GM12878 (cell line): ENCODE results near the gene CLEC16A. TPM values are rescaled to one million over a fixed set of nuclear protein-coding genes. Genes with fewer than 3 reads are reported as not detected.

Source experiments
- ATAC-seq: fragments of 200-7000 bp; cut with Tn5 transposase; 3 replicates; pipeline ENCODE4 v1.9.1; 2020; ENCODE audit warnings: mild to moderate bottlenecking, moderate library complexity
- BruUV-seq: library from RNA; stranded (reverse); fragments of 400-500 nt; replicated peaks from 2 replicates; lab custom pipeline; 2021; lab: Mats Ljungman, UMichigan
- CTCF ChIA-PET: fragments of 300-600 bp; sonication (Branson Sonifier 250); formaldehyde crosslinking; extraction: SDS; loops from one replicate; lab custom pipeline; 2021; ENCODE audit warnings: inconsistent platforms; lab: Yijun Ruan, JAX
- POLR2A ChIA-PET: fragments of 350-600 bp; formaldehyde crosslinking; extraction: SDS; loops from one replicate; lab custom pipeline; 2021; ENCODE audit warnings: inconsistent platforms; lab: Charles Lee
- RAD21 ChIA-PET: fragments of 300-600 bp; sonication (Branson Sonifier 250); formaldehyde crosslinking; loops from one replicate; lab custom pipeline; 2023; ENCODE audit warnings: antibody characterized with exemption; ENCODE audit not compliant: unreplicated experiment; lab: Charles Lee
- SMC1A ChIA-PET: fragments of 300-600 bp; sonication (Branson Sonifier 250); formaldehyde crosslinking; loops from one replicate; lab custom pipeline; 2023; ENCODE audit not compliant: unreplicated experiment, uncharacterized antibody; lab: Charles Lee
- DNase-seq: peaks from one replicate; pipeline ENCODE4 v3.0.0-alpha.2; 2011; ENCODE audit warnings: low read depth, low spot score
- FAIRE-seq: peaks from 3 replicates; lab custom pipeline; 2011; peaks lifted over from hg19 to GRCh38; lab: Jason Lieb, UNC
- H2AFZ ChIP-seq: 2 replicates; pipeline ENCODE4 v1.6.0; 2011; ENCODE audit warnings: low read depth, low read length, control low read depth; ENCODE audit not compliant: control insufficient read depth
- H3K27ac ChIP-seq: 2 replicates; pipeline ENCODE4 v1.5.1; 2011; ENCODE audit warnings: control low read depth; ENCODE audit not compliant: control insufficient read depth, insufficient read depth
- H3K27me3 ChIP-seq, 2 experiments: replicated peaks in 1 of 2; 2 replicates each; pipeline versions ENCODE4 v1.6.0 to v1.6.1; 2011; ENCODE audit warnings: low read length in 1 of 2; ENCODE audit not compliant: control insufficient read depth in 2 of 2, insufficient read depth in 2 of 2
- H3K36me3 ChIP-seq, 2 experiments: 2 replicates each; pipeline ENCODE4 v1.5.1; 2011; ENCODE audit warnings: low read length in 1 of 2; ENCODE audit not compliant: control insufficient read depth in 2 of 2, insufficient read depth in 2 of 2
- H3K4me1 ChIP-seq: 2 replicates; pipeline ENCODE4 v1.6.1; 2011; ENCODE audit warnings: mild to moderate bottlenecking, low read length, moderate library complexity, mixed read lengths; ENCODE audit not compliant: control insufficient read depth, insufficient read depth
- H3K4me2 ChIP-seq: 2 replicates; pipeline ENCODE4 v1.6.0; 2011; ENCODE audit warnings: control low read depth; ENCODE audit not compliant: control insufficient read depth, insufficient read depth
- H3K4me3 ChIP-seq: fragments of 200-600 bp; sonication (generic); 2 replicates; pipeline ENCODE4 v1.5.1; 2016
- H3K79me2 ChIP-seq: 2 replicates; pipeline ENCODE4 v1.6.0; 2011; ENCODE audit warnings: low read length; ENCODE audit not compliant: control insufficient read depth, insufficient read depth
- H3K9ac ChIP-seq: 2 replicates; pipeline ENCODE4 v1.8.0; 2011; ENCODE audit warnings: low read length, control low read depth, mixed read lengths; ENCODE audit not compliant: control insufficient read depth, insufficient read depth
- H3K9me3 ChIP-seq: replicated peaks from 3 replicates; pipeline ENCODE4 v1.5.1; 2011; ENCODE audit warnings: mild to moderate bottlenecking, low read length; ENCODE audit not compliant: control insufficient read depth, insufficient read depth
- H4K20me1 ChIP-seq: 2 replicates; pipeline ENCODE4 v1.6.0; 2011; ENCODE audit not compliant: control insufficient read depth, insufficient read depth
- CBX5 ChIP-seq: sonication (generic); IDR thresholded peaks from 2 replicates; pipeline ENCODE4 v1.6.1; 2016; ENCODE audit warnings: low read depth, moderate library complexity, mild to moderate bottlenecking, inconsistent platforms
- CREM ChIP-seq: IDR thresholded peaks from 2 replicates; pipeline ENCODE4 v1.6.1; 2014; ENCODE audit warnings: antibody characterized with exemption, low read depth
- LARP7 ChIP-seq: fragments of 450-650 bp; IDR thresholded peaks from 2 replicates; pipeline ENCODE4 v1.6.1; 2017; ENCODE audit warnings: mild to moderate bottlenecking
- MXI1 ChIP-seq: fragments of 150-350 bp; IDR thresholded peaks from 2 replicates; pipeline ENCODE4 v1.6.1; 2011; ENCODE audit warnings: low read depth, mild to moderate bottlenecking, inconsistent platforms, low read length, improper control_type of control experiment
- NR2C1 ChIP-seq: fragments of 450-650 bp; IDR thresholded peaks from 2 replicates; pipeline ENCODE4 v1.6.1; 2017; ENCODE audit warnings: antibody characterized with exemption, mild to moderate bottlenecking, moderate library complexity
- NR2F1 ChIP-seq: fragments of 450-650 bp; conservative IDR thresholded peaks from 2 replicates; pipeline ENCODE4 v1.6.1; 2017; ENCODE audit warnings: mild to moderate bottlenecking
- PAX5 ChIP-seq: IDR thresholded peaks from 2 replicates; pipeline ENCODE4 v1.6.1; 2011; ENCODE audit warnings: low read depth, low read length, borderline replicate concordance
- RCOR1 ChIP-seq: conservative IDR thresholded peaks from 2 replicates; pipeline ENCODE4 v1.6.1; 2012; ENCODE audit warnings: low read depth, low read length, improper control_type of control experiment
- TAF1 ChIP-seq: IDR thresholded peaks from 2 replicates; pipeline ENCODE4 v1.6.1; 2011; ENCODE audit warnings: mild to moderate bottlenecking, low read depth, low read length, borderline replicate concordance
- YY1 ChIP-seq: IDR thresholded peaks from 2 replicates; pipeline ENCODE4 v1.6.1; 2011; ENCODE audit warnings: low read depth, mild to moderate bottlenecking, low read length
- ZZZ3 ChIP-seq: IDR thresholded peaks from 2 replicates; pipeline ENCODE4 v1.6.1; 2011; ENCODE audit warnings: low read depth; ENCODE audit not compliant: control insufficient read depth, insufficient read length
- whole genome bisulfite sequencing: methylation state at CpG from one replicate; pipeline ENCODE4 v1.1.6; 2016; ENCODE audit warnings: low lambda C conversion rate; ENCODE audit not compliant: insufficient replicate concordance, insufficient coverage; ENCODE audit errors: missing lambda C conversion rate; 5-methylcytosine and 5-hydroxymethylcytosine counted together
- in situ Hi-C: fragments of 300-500 bp; cut with MboI; formaldehyde crosslinking; loops from 9 replicates; pipeline ENCODE4 v1.14.3; 2018; ENCODE audit warnings: mixed read lengths
- intact Hi-C: fragments of 100-400 bp; cut with micrococcal nuclease; formaldehyde crosslinking; loops from one replicate; pipeline ENCODE4 v1.14.2; 2022; ENCODE audit not compliant: unreplicated experiment
- polyA plus RNA-seq, 11 experiments: library from polyadenylated mRNA; depleted of rRNA in 4 of 11; unstranded in 6 of 11; stranded (reverse) in 5 of 11; fragments of >200 nt; fragmentation: Nextera tagmentation in 4 of 11; fragmentation: Illumina TruSeq in 1 of 11; extraction: Ambion mirVana in 4 of 11; extraction: Trizol in 1 of 11; gene quantifications; 1 replicate in 1 of 11; 2 replicates in 10 of 11; pipeline versions ENCODE4 v1.2.1 to v1.2.3, GENCODE V29; 2011 to 2016; ENCODE audit warnings: inconsistent platforms in 2 of 11, missing spikeins in 2 of 11, low read depth in 1 of 11
- total RNA-seq, 4 experiments: library from RNA; depleted of rRNA in 3 of 4; stranded (reverse); fragments of >200 nt in 3 of 4; fragmentation: Illumina TruSeq in 1 of 4; extraction: Trizol in 1 of 4; gene quantifications; 2 replicates each; pipeline versions ENCODE4 v1.2.1 to v1.2.3, GENCODE V29; 2013 to 2021
- TF ChIP-seq, protein P1 (sequence below): fragments of 450-650 bp; formaldehyde crosslinking; IDR thresholded peaks from 2 replicates; pipeline ENCODE4 v1.4.0; 2022; ENCODE audit warnings: mild to moderate bottlenecking, moderate library complexity
- TF ChIP-seq, protein P2 (sequence below): fragments of 450-650 bp; IDR thresholded peaks from 2 replicates; pipeline ENCODE4 v1.6.1; 2017; ENCODE audit warnings: mild to moderate bottlenecking, moderate library complexity
- TF ChIP-seq, protein P3 (sequence below): fragments of 450-650 bp; conservative IDR thresholded peaks from 2 replicates; pipeline ENCODE4 v1.6.1; 2017; ENCODE audit warnings: mild to moderate bottlenecking, moderate library complexity

The CLEC16A gene
- total and polyA plus RNA-seq, 10 of the 15 experiments (the other 5 are each of a cell fraction or from before 2014, with no cell fraction given) = 1.5 to 28.8 (median 19.2) TPM

DNA sequence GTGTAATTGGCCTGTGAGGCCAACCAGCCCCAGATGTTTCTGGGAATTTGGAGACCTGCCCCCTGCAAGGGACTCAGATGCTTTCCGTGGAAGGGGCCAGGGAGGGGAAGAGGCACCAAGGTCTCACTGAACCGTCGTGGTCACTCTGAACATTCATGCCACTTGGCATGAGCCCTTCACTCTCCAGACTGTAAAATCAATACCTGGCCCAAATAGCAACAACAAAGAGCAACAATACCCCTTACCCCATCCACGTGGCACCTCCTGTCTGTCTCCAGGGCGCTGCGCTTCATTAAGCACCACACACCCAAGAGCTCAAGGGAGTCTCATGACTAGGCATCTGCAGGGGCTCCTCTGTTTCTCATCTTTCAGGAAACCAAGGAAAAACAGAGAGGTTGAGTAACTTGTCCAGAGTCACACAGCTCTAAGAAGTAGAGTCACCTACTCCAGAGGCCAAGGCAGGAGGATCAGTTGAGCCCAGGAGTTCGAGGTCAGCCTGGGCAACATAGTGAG, 258.8 kb downstream of the CLEC16A start:
- peaks cover 7% of the 10 kb centered on the region; the same call in 2 of the 3 replicates for H3K9me3 ChIP-seq
- 21% methylated on average over 7 of the region's 7 CpGs for WGBS
- no peaks in the 10 kb centered on the region for H4K20me1 ChIP-seq
- no peaks in the 10 kb centered on the region for H3K27me3 ChIP-seq
- no peak for FAIRE-seq
- ATAC-seq = peak; percentile 10
- RAD21 ChIA-PET = interaction anchor here (1.0 to 9.3 kb wide), 11 partner anchors 13 to 238 kb away, joined by 3 to 86 read pairs (median 5); partner anchors contain the start of gene SOCS1
- no peak overlapping the region for H2AFZ ChIP-seq
- CTCF ChIA-PET = interaction anchor here (1.2 to 2.5 kb wide), 2 partner anchors 21 to 52 kb away, joined by 4 to 13 read pairs; partner anchors contain the start of gene SOCS1
- in situ Hi-C loops = no loop called here
- no peak overlapping the region for H3K9ac ChIP-seq
- peak overlapping the region; percentile 51; the same call in 1 of the 2 replicates for H3K4me2 ChIP-seq
- no TSS peak for BruUV-seq
- no peaks in the 10 kb centered on the region for H3K79me2 ChIP-seq
- intact Hi-C loops = loop anchor here (1.0 to 5.0 kb wide), 5 partner anchors 22 to 238 kb away; no protein-coding TSS in a partner anchor
- DNase-seq = no peak
- no peak overlapping the region for H3K4me3 ChIP-seq
- no peaks in the 10 kb centered on the region for H3K36me3 ChIP-seq
- POLR2A ChIA-PET = interaction anchor here (0.5 to 4.5 kb wide), 5 partner anchors 20 to 69 kb away, joined by 3 to 48 read pairs (median 3); no protein-coding TSS in a partner anchor
- peaks cover 74% of the 10 kb centered on the region for H3K4me1 ChIP-seq
- peak overlapping the region; percentile 45 for H3K27ac ChIP-seq
- SMC1A ChIA-PET = interaction anchor here (0.9 to 4.3 kb wide), 12 partner anchors 8 to 176 kb away, joined by 3 to 35 read pairs (median 4); no protein-coding TSS in a partner anchor
- TF ChIP-seq ZZZ3 (no peak), YY1 (no peak), LARP7 (no peak), MXI1 (no peak), NR2F1 (no peak), CREM (no peak), NR2C1 (no peak), RCOR1 (0 out of 2 replicates have a peak, but pooled peaks have one; percentile 51), PAX5 (peak; percentile 61; the same call in 1 of the 2 replicates), CBX5 (no peak), TAF1 (no peak)
- TF ChIP-seq, protein P1, sequence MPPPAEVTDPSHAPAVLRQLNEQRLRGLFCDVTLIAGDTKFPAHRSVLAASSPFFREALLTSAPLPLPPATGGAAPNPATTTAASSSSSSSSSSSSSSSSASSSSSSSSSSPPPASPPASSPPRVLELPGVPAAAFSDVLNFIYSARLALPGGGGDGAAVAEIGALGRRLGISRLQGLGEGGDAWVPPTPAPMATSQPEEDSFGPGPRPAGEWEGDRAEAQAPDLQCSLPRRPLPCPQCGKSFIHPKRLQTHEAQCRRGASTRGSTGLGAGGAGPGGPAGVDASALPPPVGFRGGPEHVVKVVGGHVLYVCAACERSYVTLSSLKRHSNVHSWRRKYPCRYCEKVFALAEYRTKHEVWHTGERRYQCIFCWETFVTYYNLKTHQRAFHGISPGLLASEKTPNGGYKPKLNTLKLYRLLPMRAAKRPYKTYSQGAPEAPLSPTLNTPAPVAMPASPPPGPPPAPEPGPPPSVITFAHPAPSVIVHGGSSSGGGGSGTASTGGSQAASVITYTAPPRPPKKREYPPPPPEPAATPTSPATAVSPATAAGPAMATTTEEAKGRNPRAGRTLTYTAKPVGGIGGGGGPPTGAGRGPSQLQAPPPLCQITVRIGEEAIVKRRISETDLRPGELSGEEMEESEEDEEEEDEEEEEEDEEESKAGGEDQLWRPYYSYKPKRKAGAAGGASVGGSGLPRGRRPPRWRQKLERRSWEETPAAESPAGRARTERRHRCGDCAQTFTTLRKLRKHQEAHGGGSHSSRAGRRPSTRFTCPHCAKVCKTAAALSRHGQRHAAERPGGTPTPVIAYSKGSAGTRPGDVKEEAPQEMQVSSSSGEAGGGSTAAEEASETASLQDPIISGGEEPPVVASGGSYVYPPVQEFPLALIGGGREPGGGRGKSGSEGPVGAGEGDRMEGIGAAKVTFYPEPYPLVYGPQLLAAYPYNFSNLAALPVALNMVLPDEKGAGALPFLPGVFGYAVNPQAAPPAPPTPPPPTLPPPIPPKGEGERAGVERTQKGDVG (CRISPR knock-in tag) = no peak
- TF ChIP-seq, protein P2, sequence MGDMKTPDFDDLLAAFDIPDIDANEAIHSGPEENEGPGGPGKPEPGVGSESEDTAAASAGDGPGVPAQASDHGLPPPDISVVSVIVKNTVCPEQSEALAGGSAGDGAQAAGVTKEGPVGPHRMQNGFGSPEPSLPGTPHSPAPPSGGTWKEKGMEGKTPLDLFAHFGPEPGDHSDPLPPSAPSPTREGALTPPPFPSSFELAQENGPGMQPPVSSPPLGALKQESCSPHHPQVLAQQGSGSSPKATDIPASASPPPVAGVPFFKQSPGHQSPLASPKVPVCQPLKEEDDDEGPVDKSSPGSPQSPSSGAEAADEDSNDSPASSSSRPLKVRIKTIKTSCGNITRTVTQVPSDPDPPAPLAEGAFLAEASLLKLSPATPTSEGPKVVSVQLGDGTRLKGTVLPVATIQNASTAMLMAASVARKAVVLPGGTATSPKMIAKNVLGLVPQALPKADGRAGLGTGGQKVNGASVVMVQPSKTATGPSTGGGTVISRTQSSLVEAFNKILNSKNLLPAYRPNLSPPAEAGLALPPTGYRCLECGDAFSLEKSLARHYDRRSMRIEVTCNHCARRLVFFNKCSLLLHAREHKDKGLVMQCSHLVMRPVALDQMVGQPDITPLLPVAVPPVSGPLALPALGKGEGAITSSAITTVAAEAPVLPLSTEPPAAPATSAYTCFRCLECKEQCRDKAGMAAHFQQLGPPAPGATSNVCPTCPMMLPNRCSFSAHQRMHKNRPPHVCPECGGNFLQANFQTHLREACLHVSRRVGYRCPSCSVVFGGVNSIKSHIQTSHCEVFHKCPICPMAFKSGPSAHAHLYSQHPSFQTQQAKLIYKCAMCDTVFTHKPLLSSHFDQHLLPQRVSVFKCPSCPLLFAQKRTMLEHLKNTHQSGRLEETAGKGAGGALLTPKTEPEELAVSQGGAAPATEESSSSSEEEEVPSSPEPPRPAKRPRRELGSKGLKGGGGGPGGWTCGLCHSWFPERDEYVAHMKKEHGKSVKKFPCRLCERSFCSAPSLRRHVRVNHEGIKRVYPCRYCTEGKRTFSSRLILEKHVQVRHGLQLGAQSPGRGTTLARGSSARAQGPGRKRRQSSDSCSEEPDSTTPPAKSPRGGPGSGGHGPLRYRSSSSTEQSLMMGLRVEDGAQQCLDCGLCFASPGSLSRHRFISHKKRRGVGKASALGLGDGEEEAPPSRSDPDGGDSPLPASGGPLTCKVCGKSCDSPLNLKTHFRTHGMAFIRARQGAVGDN = peak; percentile 95
- TF ChIP-seq, protein P3, sequence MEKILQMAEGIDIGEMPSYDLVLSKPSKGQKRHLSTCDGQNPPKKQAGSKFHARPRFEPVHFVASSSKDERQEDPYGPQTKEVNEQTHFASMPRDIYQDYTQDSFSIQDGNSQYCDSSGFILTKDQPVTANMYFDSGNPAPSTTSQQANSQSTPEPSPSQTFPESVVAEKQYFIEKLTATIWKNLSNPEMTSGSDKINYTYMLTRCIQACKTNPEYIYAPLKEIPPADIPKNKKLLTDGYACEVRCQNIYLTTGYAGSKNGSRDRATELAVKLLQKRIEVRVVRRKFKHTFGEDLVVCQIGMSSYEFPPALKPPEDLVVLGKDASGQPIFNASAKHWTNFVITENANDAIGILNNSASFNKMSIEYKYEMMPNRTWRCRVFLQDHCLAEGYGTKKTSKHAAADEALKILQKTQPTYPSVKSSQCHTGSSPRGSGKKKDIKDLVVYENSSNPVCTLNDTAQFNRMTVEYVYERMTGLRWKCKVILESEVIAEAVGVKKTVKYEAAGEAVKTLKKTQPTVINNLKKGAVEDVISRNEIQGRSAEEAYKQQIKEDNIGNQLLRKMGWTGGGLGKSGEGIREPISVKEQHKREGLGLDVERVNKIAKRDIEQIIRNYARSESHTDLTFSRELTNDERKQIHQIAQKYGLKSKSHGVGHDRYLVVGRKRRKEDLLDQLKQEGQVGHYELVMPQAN = 0 out of 2 replicates have a peak, but pooled peaks have one; percentile 50
